Esophagus squamous epithelium (tissue), 5 donors: ENCODE data around the gene SERGEF. TPM values are rescaled to one million over a fixed set of nuclear protein-coding genes. Genes with fewer than 3 reads are reported as not detected.
A peak's percentile ranks its signal among the peaks of the same experiment; 100 is the strongest.

Source experiments
- DNase-seq: peaks from one replicate; lab custom pipeline; 2025; lab: John Stamatoyannopoulos, UW
- H3K27ac ChIP-seq, 4 donors: fragments of 200-600 bp; sonication (generic); one replicate each; pipeline ENCODE4 v1.5.1; 2016 to 2019; ENCODE audit warnings: mild to moderate bottlenecking in 1 of 4
- H3K27me3 ChIP-seq, 4 donors: fragments of 200-600 bp; sonication (generic); 1 replicate in 3 of 4; 2 replicates in 1 of 4; pipeline versions ENCODE4 v1.5.1 to v1.6.0; 2017 to 2021; ENCODE audit warnings: antibody characterized with exemption in 1 of 4
- H3K36me3 ChIP-seq, 3 donors: fragments of 200-600 bp; sonication (generic); one replicate each; pipeline ENCODE4 v1.5.1; 2016 to 2019
- H3K4me1 ChIP-seq, 3 donors: fragments of 200-600 bp; sonication (generic); one replicate each; pipeline ENCODE4 v1.5.1; 2017 to 2019
- H3K4me3 ChIP-seq, 4 donors: fragments of 200-600 bp; sonication (generic); 1 replicate in 3 of 4; 2 replicates in 1 of 4; pipeline ENCODE4 v1.5.1; 2016 to 2019; ENCODE audit warnings: mild to moderate bottlenecking in 2 of 4, moderate library complexity in 1 of 4
- H3K9me3 ChIP-seq, 3 donors: fragments of 200-600 bp; sonication (generic); one replicate each; pipeline ENCODE4 v1.5.1; 2016 to 2019
- POLR2A ChIP-seq, 4 donors: fragments of 450-650 bp; IDR thresholded peaks; one replicate each; pipeline ENCODE4 v1.6.1; 2017; ENCODE audit warnings: antibody characterized with exemption in 4 of 4, mild to moderate bottlenecking in 4 of 4, moderate library complexity in 3 of 4
- whole genome bisulfite sequencing, 2 donors: methylation state at CpG; one replicate each; pipeline ENCODE4 v1.1.5; 2018; 5-methylcytosine and 5-hydroxymethylcytosine counted together
- intact Hi-C: fragments of 100-400 bp; cut with DNase I; formaldehyde crosslinking; loops from one replicate; pipeline ENCODE4 v1.15.0; 2022
- total RNA-seq, 4 donors: library from RNA; depleted of rRNA; stranded (reverse); fragments of >200 nt; gene quantifications; one replicate each; pipeline ENCODE4 v1.1.0, GENCODE V29; 2016
- TF ChIP-seq, protein P1 (sequence below), 6 experiments: fragments of 450-650 bp in 4 of 6; fragments of 200-600 bp in 2 of 6; sonication (generic) in 2 of 6; IDR thresholded peaks; one replicate each; pipeline ENCODE4 v1.5.1; 2016 to 2019; ENCODE audit warnings: antibody characterized with exemption in 6 of 6, mild to moderate bottlenecking in 4 of 6, moderate library complexity in 4 of 6
- donor health status: DM: yes; HTN: yes; CAD: no.

SERGEF gene
- total RNA-seq, 4 donors from 2014 or later: 4.2 to 35.7 (median 13.4) TPM

DNA sequence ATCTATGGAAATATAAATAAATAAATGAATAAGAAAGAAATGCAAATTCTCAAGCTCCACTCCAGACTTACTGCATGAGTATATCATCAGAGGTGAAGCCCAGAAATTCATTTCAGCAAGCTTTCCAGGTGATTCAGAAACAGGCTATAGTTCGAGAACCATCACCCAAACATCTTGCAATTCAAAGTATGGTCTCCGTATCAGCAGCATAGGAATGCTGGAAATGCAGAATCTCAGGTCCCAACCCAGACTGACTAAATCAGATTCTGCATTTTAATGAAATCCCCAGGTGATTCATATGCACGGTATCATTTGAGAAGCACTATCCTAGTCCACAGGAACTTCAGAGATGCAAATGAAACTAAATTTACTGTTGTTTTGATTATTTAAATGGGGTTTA is 95.3 kb downstream of the SERGEF start:
- H3K4me1 ChIP-seq: peaks cover 0 to 5% (median 0%) of the 10 kb centered on the region in 3 donors
- WGBS, 2 donors: 89 to 91% methylated on average over 3 of the region's 3 CpGs
- H3K9me3 ChIP-seq: no peaks in the 10 kb centered on the region
- H3K36me3 ChIP-seq: peaks cover 0 to 29% (median 0%) of the 10 kb centered on the region in 3 donors
- no peak for DNase-seq
- intact Hi-C loops: no loop called here
- no peak overlapping the region for H3K4me3 ChIP-seq
- TF ChIP-seq POLR2A (IDR thresholded peaks at IDR 0.05): no peak
- TF ChIP-seq, protein P1, sequence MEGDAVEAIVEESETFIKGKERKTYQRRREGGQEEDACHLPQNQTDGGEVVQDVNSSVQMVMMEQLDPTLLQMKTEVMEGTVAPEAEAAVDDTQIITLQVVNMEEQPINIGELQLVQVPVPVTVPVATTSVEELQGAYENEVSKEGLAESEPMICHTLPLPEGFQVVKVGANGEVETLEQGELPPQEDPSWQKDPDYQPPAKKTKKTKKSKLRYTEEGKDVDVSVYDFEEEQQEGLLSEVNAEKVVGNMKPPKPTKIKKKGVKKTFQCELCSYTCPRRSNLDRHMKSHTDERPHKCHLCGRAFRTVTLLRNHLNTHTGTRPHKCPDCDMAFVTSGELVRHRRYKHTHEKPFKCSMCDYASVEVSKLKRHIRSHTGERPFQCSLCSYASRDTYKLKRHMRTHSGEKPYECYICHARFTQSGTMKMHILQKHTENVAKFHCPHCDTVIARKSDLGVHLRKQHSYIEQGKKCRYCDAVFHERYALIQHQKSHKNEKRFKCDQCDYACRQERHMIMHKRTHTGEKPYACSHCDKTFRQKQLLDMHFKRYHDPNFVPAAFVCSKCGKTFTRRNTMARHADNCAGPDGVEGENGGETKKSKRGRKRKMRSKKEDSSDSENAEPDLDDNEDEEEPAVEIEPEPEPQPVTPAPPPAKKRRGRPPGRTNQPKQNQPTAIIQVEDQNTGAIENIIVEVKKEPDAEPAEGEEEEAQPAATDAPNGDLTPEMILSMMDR (IDR thresholded peaks at IDR 0.05): no peak
- H3K27me3 ChIP-seq: no peaks in the 10 kb centered on the region
- no peak overlapping the region for H3K27ac ChIP-seq

DNA sequence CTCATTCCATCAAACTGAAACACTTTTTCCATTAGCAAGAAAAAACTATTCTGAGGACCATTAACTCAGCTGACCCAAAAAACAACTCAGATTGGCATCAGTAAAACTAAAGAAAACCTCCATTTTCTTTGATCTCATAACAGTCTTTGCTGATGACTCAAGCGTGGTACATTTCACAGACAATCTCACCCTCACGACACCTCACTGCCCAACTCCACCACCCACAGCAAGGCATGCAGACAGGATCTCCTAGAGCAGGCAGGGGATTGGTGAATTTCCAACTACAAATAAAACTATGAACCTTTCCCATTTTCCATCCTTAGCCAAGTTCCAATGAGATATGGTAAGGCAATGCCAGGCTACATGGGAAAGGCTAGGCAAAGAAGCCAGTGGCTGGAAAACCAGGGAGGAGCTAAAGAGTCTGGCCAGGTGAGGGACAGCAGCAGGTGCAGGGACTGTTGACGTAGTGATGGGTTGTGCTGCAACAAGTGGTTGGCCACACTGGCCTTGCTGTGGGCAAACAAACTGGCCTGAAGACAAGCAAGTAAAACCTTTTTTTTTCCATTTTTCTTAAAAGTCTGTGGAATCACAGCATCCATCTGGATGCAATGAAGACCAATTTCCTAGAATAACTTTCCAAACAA is 97.2 kb downstream of the SERGEF start:
- Histone ChIP-seq H3K4me1 (no peaks in the 10 kb centered on the region), H3K4me3 (no peak overlapping the region), H3K27me3 (no peaks in the 10 kb centered on the region), H3K27ac (no peak overlapping the region), H3K36me3 (peaks cover 0 to 26% (median 0%) of the 10 kb centered on the region in 3 donors), H3K9me3 (no peaks in the 10 kb centered on the region)
- TF ChIP-seq, protein P1 (IDR thresholded peaks at IDR 0.05): no peak
- no peak for TF ChIP-seq POLR2A (IDR thresholded peaks at IDR 0.05)
- intact Hi-C loops: no loop called here
- DNase-seq: no peak
- 93 to 97% methylated on average over 3 of the region's 3 CpGs for WGBS, 2 donors

DNA sequence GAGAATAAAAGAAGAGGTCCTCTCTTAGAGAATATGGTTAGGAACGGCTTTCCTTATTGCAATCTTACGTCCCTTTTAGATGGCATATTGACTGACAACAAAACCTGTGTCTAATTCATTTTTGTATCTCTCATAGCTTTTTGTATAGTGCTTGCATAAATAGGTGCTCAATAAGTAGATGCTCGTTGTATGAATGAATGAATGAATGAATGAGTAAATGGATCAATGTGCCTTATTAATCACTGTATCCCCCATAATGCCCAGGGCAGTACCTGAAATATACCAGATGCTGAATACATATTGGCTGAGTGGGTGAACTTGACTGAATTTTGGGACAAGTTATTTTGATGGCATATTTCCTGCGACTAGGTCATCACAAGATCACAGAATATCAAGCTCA is 97.9 kb downstream of the SERGEF start:
- DNase-seq: no peak
- Histone ChIP-seq H3K4me1 (no peaks in the 10 kb centered on the region), H3K4me3 (no peak overlapping the region), H3K27me3 (no peaks in the 10 kb centered on the region), H3K9me3 (no peaks in the 10 kb centered on the region), H3K36me3 (peaks cover 0 to 26% (median 0%) of the 10 kb centered on the region in 3 donors), H3K27ac (no peak overlapping the region)
- intact Hi-C loops: no loop called here
- no peak for TF ChIP-seq POLR2A (IDR thresholded peaks at IDR 0.05)
- TF ChIP-seq, protein P1 (IDR thresholded peaks at IDR 0.05): no peak
- WGBS, 2 donors: 94 to 95% methylated on average over 4 of the region's 4 CpGs

DNA sequence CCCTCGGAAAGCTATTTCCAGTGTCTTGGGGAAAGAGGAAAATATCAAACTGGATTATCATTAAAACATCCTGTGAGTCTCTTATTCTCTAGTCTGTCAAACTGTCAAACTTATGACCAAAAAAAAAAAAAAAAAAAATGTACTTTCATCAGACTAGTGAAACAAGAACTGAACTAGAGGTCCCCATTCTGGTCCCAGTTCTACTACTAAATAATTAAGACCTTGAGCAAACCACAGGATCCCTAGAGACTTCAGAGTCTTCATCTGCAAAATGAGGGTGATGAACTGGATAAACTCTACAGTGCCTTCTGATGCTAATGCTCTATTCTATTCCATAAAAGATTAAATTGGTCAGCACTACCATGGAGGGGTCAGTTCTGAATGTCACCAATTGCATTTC is 105.8 kb downstream of the SERGEF start:
- no peaks in the 10 kb centered on the region for H3K27me3 ChIP-seq
- H3K9me3 ChIP-seq: no peaks in the 10 kb centered on the region
- H3K4me1 ChIP-seq: no peaks in the 10 kb centered on the region
- no peaks in the 10 kb centered on the region for H3K36me3 ChIP-seq
- intact Hi-C loops: no loop called here
- WGBS, 2 donors: 100% methylated on average over 1 of the region's 1 CpG
- H3K27ac ChIP-seq: no peak overlapping the region
- TF ChIP-seq, protein P1 (IDR thresholded peaks at IDR 0.05): no peak
- TF ChIP-seq POLR2A (IDR thresholded peaks at IDR 0.05): no peak
- no peak for DNase-seq
- H3K4me3 ChIP-seq: no peak overlapping the region

DNA sequence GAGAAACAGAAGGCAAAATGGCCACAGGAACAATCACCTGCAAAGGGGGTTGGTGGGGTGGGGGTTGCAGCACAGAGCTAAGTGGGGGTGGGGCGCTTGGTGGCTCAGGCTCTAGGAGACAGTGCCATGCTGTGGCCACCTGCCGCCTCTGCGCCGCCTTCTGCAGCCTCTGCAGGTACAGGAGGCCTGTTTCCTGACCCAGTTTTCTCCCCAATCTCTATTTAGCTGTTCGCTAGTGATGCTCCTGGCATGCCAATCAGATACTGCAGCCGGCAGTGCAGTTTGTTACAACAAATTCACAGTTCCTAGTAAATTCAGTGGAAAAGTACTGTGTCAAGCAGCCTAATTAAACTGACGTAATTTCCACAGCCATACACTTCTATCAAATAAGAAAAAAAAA is 106.4 kb downstream of the SERGEF start:
- intact Hi-C loops: no loop called here
- Histone ChIP-seq H3K27ac (no peak overlapping the region), H3K4me3 (no peak overlapping the region), H3K9me3 (no peaks in the 10 kb centered on the region), H3K36me3 (no peaks in the 10 kb centered on the region), H3K4me1 (no peaks in the 10 kb centered on the region), H3K27me3 (no peaks in the 10 kb centered on the region)
- no peak for DNase-seq
- TF ChIP-seq, protein P1 (IDR thresholded peaks at IDR 0.05): peak in 1 of 6 experiments; percentile 17
- no peak for TF ChIP-seq POLR2A (IDR thresholded peaks at IDR 0.05)
- WGBS, 2 donors: 87 to 94% methylated on average over 4 to 7 of the region's 7 CpGs
